Cardiac muscle cell (in vitro differentiated cells and primary cell): ENCODE measurements around the gene SMIM12. TPM values are rescaled to one million over a fixed set of nuclear protein-coding genes. Genes with fewer than 3 reads are reported as not detected.

ENCODE experiments used
- DNase-seq, 2 donors: peaks; one replicate each; pipeline versions ENCODE4 v3.0.0 to v3.0.0-alpha.2; 2010 to 2017; ENCODE audit warnings: low read depth in 1 of 2, low spot score in 1 of 2
- H3K27ac ChIP-seq: fragments of 200-600 bp; sonication (generic); 2 replicates; pipeline ENCODE4 v1.5.1; 2016
- H3K27me3 ChIP-seq: fragments of 200-600 bp; sonication (generic); 2 replicates; pipeline ENCODE4 v1.6.0; 2016; ENCODE audit warnings: control low read depth
- H3K36me3 ChIP-seq: fragments of 200-600 bp; sonication (generic); 2 replicates; pipeline ENCODE4 v1.5.1; 2016; ENCODE audit warnings: control low read depth
- H3K4me1 ChIP-seq: fragments of 200-600 bp; sonication (generic); 2 replicates; pipeline ENCODE4 v1.8.1; 2017; ENCODE audit warnings: low read depth, mild to moderate bottlenecking, mixed run types
- H3K4me3 ChIP-seq: fragments of 200-600 bp; sonication (generic); 2 replicates; pipeline ENCODE4 v1.5.1; 2016; ENCODE audit warnings: mild to moderate bottlenecking
- H3K9me3 ChIP-seq: fragments of 200-600 bp; sonication (generic); 2 replicates; pipeline ENCODE4 v1.5.1; 2017; ENCODE audit warnings: low read depth, mild to moderate bottlenecking, control low read depth
- polyA plus RNA-seq: library from polyadenylated mRNA; unstranded; fragments of >200 nt; fragmentation: Nextera tagmentation; extraction: Ambion mirVana; gene quantifications from 2 replicates; pipeline ENCODE4 v1.2.1, GENCODE V29; 2016
- total RNA-seq: library from RNA; depleted of rRNA; stranded (reverse); fragments of >200 nt; gene quantifications from 2 replicates; pipeline ENCODE4 v1.2.3, GENCODE V29; 2016
- TF ChIP-seq, protein P1 (sequence below): IDR thresholded peaks from 2 replicates; pipeline ENCODE4 v1.5.1; 2012; ENCODE audit warnings: low read depth, mild to moderate bottlenecking, low read length

The SMIM12 gene
- total RNA-seq (15.4 and 18.1 TPM in 2 replicates), polyA plus RNA-seq (57.2 and 61.2 TPM in 2 replicates)

DNA sequence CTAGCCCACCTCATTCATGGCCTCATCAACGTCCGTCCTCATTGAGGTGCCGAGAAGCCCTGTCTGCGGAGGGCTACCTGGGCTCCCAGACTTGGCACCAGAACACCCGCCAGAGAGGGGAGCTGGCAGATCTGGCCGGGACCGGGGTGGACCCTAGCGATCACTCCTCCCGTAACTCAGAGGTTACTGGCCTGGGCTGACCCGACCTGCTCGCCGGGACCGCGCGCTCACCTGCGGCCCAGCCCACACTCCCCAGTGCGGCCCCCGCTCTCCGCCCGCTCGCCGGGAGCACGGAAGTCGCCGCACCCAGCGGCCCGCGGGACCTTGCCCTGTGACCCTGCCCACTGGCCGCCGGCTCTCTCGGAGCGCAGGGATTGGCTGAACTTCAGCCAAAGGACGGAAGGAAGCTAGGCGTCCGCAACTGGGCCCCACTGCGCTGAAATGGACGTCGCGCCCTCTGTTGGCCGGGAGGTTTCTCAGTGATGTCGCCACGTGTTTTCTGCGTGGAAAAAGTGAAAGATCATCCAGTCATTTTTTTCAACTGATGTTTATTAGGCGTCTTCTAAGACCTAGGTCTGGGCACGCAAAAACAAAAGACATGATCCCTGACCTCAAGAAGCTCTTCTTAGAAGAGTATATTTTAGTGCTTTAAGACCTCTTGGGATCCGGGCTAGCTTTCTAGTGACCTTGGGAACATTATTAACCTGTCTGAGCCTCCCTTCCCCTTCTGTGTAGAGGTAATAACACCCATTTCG lies at the start of gene SMIM12:
TSS of gene SMIM12 (minus strand) at position 304 of the 755 bp plus-strand sequence. CDS start 3,772 bp downstream, outside the sequence.
- Histone ChIP-seq H3K4me3 (peak within 1 kb of the TSS; percentile 62), H3K36me3 (peaks cover 3% of the 10 kb centered on the region), H3K27ac (peak within 1 kb of the TSS; percentile 41), H3K4me1 (peaks cover 6% of the 10 kb centered on the region), H3K27me3 (peaks cover 33% of the 10 kb centered on the region), H3K9me3 (no peaks in the 10 kb centered on the region)
- peak; percentile 95 for DNase-seq
- TF ChIP-seq, protein P1, sequence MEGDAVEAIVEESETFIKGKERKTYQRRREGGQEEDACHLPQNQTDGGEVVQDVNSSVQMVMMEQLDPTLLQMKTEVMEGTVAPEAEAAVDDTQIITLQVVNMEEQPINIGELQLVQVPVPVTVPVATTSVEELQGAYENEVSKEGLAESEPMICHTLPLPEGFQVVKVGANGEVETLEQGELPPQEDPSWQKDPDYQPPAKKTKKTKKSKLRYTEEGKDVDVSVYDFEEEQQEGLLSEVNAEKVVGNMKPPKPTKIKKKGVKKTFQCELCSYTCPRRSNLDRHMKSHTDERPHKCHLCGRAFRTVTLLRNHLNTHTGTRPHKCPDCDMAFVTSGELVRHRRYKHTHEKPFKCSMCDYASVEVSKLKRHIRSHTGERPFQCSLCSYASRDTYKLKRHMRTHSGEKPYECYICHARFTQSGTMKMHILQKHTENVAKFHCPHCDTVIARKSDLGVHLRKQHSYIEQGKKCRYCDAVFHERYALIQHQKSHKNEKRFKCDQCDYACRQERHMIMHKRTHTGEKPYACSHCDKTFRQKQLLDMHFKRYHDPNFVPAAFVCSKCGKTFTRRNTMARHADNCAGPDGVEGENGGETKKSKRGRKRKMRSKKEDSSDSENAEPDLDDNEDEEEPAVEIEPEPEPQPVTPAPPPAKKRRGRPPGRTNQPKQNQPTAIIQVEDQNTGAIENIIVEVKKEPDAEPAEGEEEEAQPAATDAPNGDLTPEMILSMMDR, result peak; percentile 84

DNA sequence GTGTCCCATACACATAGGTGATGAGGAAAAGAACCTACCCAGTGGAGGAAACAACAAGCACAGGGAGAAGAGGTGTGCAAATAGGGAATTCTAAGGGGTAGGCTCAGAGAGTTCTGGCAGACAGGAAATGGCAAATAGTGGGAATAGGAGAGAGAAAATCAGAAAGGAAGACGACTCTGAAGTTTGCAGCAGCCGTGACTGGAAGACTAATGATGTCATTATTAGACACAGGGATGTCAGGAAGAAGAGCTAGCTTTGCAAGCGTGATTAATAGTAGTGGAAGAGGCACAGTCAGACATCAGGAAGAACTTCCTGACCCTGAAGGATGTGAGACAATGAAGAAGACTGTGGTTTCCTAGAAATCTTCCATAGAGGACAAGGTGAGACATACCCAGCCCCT lies 48.8 kb upstream of the SMIM12 start:
- peaks cover 7% of the 10 kb centered on the region for H3K27me3 ChIP-seq
- no peak overlapping the region for H3K4me3 ChIP-seq
- no peaks in the 10 kb centered on the region for H3K36me3 ChIP-seq
- no peaks in the 10 kb centered on the region for H3K4me1 ChIP-seq
- no peak for DNase-seq
- H3K27ac ChIP-seq, result no peak overlapping the region
- TF ChIP-seq, protein P1, result no peak
- H3K9me3 ChIP-seq, result no peaks in the 10 kb centered on the region

- no peak overlapping the region for H3K4me3 ChIP-seq
- peaks cover 7% of the 10 kb centered on the region for H3K27me3 ChIP-seq
- no peaks in the 10 kb centered on the region for H3K4me1 ChIP-seq
- DNase-seq, result peak in 1 of 2 donors; percentile 38
- TF ChIP-seq, protein P1, result no peak
- no peaks in the 10 kb centered on the region for H3K9me3 ChIP-seq
- H3K27ac ChIP-seq, result no peak overlapping the region
- no peaks in the 10 kb centered on the region for H3K36me3 ChIP-seq
Measured at GRCh38 chr1:34907487-34908090, 48.0 kb upstream of the SMIM12 start.

- H3K4me3 ChIP-seq, result no peak overlapping the region
- H3K9me3 ChIP-seq, result no peaks in the 10 kb centered on the region
- no peaks in the 10 kb centered on the region for H3K36me3 ChIP-seq
- no peaks in the 10 kb centered on the region for H3K4me1 ChIP-seq
- DNase-seq, result no peak
- TF ChIP-seq, protein P1, result no peak
- H3K27ac ChIP-seq, result no peak overlapping the region
- peaks cover 7% of the 10 kb centered on the region for H3K27me3 ChIP-seq
Measured at GRCh38 chr1:34906756-34907155, 47.2 kb upstream of the SMIM12 start.

- peaks cover 7% of the 10 kb centered on the region for H3K27me3 ChIP-seq
- no peak for DNase-seq
- H3K27ac ChIP-seq, result no peak overlapping the region
- no peaks in the 10 kb centered on the region for H3K4me1 ChIP-seq
- no peak overlapping the region for H3K4me3 ChIP-seq
- TF ChIP-seq, protein P1, result no peak
- no peaks in the 10 kb centered on the region for H3K9me3 ChIP-seq
- no peaks in the 10 kb centered on the region for H3K36me3 ChIP-seq
Measured at GRCh38 chr1:34906222-34906621, 46.7 kb upstream of the SMIM12 start.
